Lower leg skin (tissue), 3 donors: ENCODE measurements around the gene NR1H4.

ENCODE experiments used
- POLR2A ChIP-seq, 2 donors: fragments of 450-650 bp; IDR thresholded peaks; one replicate each; pipeline ENCODE4 v1.6.1; 2016 to 2017; ENCODE audit warnings: antibody characterized with exemption in 2 of 2, mild to moderate bottlenecking in 1 of 2, moderate library complexity in 1 of 2
- TF ChIP-seq, protein P1 (sequence below), 3 donors: fragments of 450-650 bp; IDR thresholded peaks; one replicate each; pipeline ENCODE4 v1.5.1; 2016; ENCODE audit warnings: antibody characterized with exemption in 3 of 3, mild to moderate bottlenecking in 3 of 3, moderate library complexity in 2 of 3

DNA sequence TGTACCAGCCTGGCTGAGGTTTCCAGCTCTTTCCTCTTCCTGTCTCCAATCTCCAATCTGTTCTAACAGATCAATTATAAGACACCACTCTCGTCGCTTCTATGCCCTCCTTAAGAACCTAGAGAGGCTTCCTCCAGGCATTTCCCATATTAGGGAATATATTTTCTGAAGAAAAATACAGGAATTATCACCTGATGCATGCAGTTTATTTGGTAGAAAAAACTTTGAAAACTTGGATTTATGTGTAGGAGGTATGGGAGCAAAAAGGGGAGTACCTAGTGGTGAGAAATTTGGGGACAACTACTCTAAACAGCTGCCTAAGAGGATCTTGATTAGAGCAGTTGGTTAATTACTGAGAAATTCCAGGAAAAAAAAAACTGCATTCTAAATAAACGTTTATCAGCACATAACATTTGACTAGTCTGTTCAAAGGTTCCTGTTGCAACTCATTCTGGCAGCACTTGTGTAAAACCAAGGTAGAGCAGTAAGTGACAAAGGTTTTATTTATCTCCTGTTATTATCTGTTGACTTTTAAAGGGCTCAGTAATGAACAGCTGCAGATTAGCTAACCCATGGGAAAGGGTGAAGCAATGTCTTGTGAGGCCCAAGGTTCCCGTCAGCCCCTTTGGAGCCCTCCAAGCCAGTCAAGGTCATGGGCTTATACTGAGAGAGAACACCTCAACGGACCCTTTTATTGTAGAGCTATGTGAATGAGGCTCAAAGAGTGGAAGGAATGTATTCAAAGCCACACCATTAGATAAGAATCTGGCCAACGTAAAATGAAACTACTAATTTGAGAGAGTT lies 36.4 kb upstream of the NR1H4 start:
- TF ChIP-seq, protein P1, sequence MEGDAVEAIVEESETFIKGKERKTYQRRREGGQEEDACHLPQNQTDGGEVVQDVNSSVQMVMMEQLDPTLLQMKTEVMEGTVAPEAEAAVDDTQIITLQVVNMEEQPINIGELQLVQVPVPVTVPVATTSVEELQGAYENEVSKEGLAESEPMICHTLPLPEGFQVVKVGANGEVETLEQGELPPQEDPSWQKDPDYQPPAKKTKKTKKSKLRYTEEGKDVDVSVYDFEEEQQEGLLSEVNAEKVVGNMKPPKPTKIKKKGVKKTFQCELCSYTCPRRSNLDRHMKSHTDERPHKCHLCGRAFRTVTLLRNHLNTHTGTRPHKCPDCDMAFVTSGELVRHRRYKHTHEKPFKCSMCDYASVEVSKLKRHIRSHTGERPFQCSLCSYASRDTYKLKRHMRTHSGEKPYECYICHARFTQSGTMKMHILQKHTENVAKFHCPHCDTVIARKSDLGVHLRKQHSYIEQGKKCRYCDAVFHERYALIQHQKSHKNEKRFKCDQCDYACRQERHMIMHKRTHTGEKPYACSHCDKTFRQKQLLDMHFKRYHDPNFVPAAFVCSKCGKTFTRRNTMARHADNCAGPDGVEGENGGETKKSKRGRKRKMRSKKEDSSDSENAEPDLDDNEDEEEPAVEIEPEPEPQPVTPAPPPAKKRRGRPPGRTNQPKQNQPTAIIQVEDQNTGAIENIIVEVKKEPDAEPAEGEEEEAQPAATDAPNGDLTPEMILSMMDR (IDR thresholded peaks at IDR 0.05) = no peak
- no peak for TF ChIP-seq POLR2A (IDR thresholded peaks at IDR 0.05)
